ENCODE measurements around the gene RBM12.

DNA sequence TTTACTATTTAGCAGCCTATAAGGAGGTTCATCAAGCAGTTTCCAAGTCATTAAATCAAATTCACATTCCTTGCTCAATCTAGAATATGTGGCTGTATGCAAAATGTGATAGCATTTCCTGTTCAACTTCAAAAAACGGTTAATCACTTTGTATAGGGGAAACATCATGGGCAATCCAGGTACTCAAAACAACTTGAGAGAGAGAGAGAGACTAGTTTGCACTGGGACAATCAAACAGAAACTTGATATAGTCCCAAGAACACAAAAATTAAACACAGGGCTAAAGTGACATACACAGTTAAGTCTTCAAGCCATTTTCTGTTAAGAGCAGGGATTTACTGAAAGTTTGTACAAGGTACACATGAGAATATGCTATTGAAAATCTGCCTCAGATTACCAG, 7.4 kb downstream of the RBM12 start:
- TF ChIP-seq, protein P1, sequence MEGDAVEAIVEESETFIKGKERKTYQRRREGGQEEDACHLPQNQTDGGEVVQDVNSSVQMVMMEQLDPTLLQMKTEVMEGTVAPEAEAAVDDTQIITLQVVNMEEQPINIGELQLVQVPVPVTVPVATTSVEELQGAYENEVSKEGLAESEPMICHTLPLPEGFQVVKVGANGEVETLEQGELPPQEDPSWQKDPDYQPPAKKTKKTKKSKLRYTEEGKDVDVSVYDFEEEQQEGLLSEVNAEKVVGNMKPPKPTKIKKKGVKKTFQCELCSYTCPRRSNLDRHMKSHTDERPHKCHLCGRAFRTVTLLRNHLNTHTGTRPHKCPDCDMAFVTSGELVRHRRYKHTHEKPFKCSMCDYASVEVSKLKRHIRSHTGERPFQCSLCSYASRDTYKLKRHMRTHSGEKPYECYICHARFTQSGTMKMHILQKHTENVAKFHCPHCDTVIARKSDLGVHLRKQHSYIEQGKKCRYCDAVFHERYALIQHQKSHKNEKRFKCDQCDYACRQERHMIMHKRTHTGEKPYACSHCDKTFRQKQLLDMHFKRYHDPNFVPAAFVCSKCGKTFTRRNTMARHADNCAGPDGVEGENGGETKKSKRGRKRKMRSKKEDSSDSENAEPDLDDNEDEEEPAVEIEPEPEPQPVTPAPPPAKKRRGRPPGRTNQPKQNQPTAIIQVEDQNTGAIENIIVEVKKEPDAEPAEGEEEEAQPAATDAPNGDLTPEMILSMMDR (conservative IDR thresholded peaks at IDR 0.05; ENCODE audit: low read depth, low read length) = no peak
- no peak for TF ChIP-seq POLR2A (IDR thresholded peaks at IDR 0.05; ENCODE audit: low read depth, low read length)
- TF ChIP-seq, protein P2, sequence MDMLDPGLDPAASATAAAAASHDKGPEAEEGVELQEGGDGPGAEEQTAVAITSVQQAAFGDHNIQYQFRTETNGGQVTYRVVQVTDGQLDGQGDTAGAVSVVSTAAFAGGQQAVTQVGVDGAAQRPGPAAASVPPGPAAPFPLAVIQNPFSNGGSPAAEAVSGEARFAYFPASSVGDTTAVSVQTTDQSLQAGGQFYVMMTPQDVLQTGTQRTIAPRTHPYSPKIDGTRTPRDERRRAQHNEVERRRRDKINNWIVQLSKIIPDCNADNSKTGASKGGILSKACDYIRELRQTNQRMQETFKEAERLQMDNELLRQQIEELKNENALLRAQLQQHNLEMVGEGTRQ (IDR thresholded peaks at IDR 0.05; ENCODE audit: low read depth, low read length) = no peak
- TF ChIP-seq RFX5 (IDR thresholded peaks at IDR 0.05; ENCODE audit: low read depth, low read length) = no peak
- TF ChIP-seq BHLHE40 (IDR thresholded peaks at IDR 0.05; ENCODE audit: low read depth, low read length) = no peak
- TF ChIP-seq CEBPB (IDR thresholded peaks at IDR 0.05; ENCODE audit: low read depth, low read length) = no peak
- TF ChIP-seq, protein P3, sequence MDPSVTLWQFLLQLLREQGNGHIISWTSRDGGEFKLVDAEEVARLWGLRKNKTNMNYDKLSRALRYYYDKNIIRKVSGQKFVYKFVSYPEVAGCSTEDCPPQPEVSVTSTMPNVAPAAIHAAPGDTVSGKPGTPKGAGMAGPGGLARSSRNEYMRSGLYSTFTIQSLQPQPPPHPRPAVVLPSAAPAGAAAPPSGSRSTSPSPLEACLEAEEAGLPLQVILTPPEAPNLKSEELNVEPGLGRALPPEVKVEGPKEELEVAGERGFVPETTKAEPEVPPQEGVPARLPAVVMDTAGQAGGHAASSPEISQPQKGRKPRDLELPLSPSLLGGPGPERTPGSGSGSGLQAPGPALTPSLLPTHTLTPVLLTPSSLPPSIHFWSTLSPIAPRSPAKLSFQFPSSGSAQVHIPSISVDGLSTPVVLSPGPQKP (IDR thresholded peaks at IDR 0.05; ENCODE audit: borderline replicate concordance, low read depth, low read length) = no peak
- no peak for TF ChIP-seq MXI1 (IDR thresholded peaks at IDR 0.05; ENCODE audit: borderline replicate concordance, low read depth, low read length)

All from IMR-90 (cell line).